Trophoblast cell (in vitro differentiated cells and primary cell): ENCODE measurements around the gene KLK11.

Experiments used
- DNase-seq, 2 donors: peaks; one replicate each; pipeline ENCODE4 v3.0.0-alpha.2; 2016
- H2AFZ ChIP-seq: 2 replicates; pipeline ENCODE4 v1.6.1; 2013; ENCODE audit warnings: low read length, moderate library complexity, mild to moderate bottlenecking; ENCODE audit not compliant: insufficient read depth, poor library complexity
- H2AK5ac ChIP-seq: 2 replicates; pipeline ENCODE4 v1.6.1; 2013; ENCODE audit warnings: mild to moderate bottlenecking, low read length
- H2BK120ac ChIP-seq: 2 replicates; pipeline ENCODE4 v1.6.1; 2013; ENCODE audit warnings: low read length, mild to moderate bottlenecking, moderate library complexity; ENCODE audit not compliant: insufficient read depth, poor library complexity
- H2BK12ac ChIP-seq: 2 replicates; pipeline ENCODE4 v1.6.1; 2013; ENCODE audit warnings: mild to moderate bottlenecking, low read length, moderate library complexity
- H2BK5ac ChIP-seq: 2 replicates; pipeline ENCODE4 v1.6.1; 2013; ENCODE audit warnings: low read length, low read depth, moderate library complexity, mild to moderate bottlenecking; ENCODE audit not compliant: poor library complexity
- H3K14ac ChIP-seq: 2 replicates; pipeline ENCODE4 v1.6.1; 2013; ENCODE audit warnings: mild to moderate bottlenecking, low read length
- H3K18ac ChIP-seq: 2 replicates; pipeline ENCODE4 v1.6.1; 2013; ENCODE audit warnings: mild to moderate bottlenecking, low read length
- H3K23ac ChIP-seq: 2 replicates; pipeline ENCODE4 v1.6.1; 2013; ENCODE audit warnings: low read length
- H3K27ac ChIP-seq: 2 replicates; pipeline ENCODE4 v1.5.1; 2013; ENCODE audit warnings: low read depth, mild to moderate bottlenecking, inconsistent platforms, low read length, moderate library complexity
- H3K27me3 ChIP-seq: 2 replicates; pipeline ENCODE4 v1.6.1; 2013; ENCODE audit warnings: inconsistent platforms, mild to moderate bottlenecking, low read length, moderate library complexity; ENCODE audit not compliant: insufficient read depth
- H3K36me3 ChIP-seq, 2 experiments: 1 replicate in 1 of 2; 2 replicates in 1 of 2; pipeline ENCODE4 v1.6.1; 2013; ENCODE audit warnings: low read length in 2 of 2, mild to moderate bottlenecking in 2 of 2, moderate library complexity in 1 of 2; ENCODE audit not compliant: insufficient read depth in 2 of 2, control insufficient read depth in 1 of 2
- H3K4ac ChIP-seq: 2 replicates; pipeline ENCODE4 v1.6.1; 2013; ENCODE audit warnings: low read depth, mild to moderate bottlenecking, low read length, moderate library complexity
- H3K4me1 ChIP-seq, 2 experiments: 1 replicate in 1 of 2; 2 replicates in 1 of 2; pipeline ENCODE4 v1.6.1; 2013; ENCODE audit warnings: low read length in 2 of 2, mild to moderate bottlenecking in 2 of 2, moderate library complexity in 1 of 2; ENCODE audit not compliant: insufficient read depth in 2 of 2, control insufficient read depth in 1 of 2
- H3K4me2 ChIP-seq: 2 replicates; pipeline ENCODE4 v1.6.1; 2013; ENCODE audit warnings: inconsistent platforms, mild to moderate bottlenecking, low read length, moderate library complexity
- H3K4me3 ChIP-seq: 2 replicates; pipeline ENCODE4 v1.5.1; 2013; ENCODE audit warnings: mild to moderate bottlenecking, low read depth, low read length, inconsistent platforms
- H3K79me1 ChIP-seq: one replicate; pipeline ENCODE4 v1.6.1; 2013; ENCODE audit warnings: low read length
- H3K79me2 ChIP-seq: 2 replicates; pipeline ENCODE4 v1.6.1; 2013; ENCODE audit warnings: low read length, mild to moderate bottlenecking; ENCODE audit not compliant: control insufficient read depth, insufficient read depth, poor library complexity
- H3K9ac ChIP-seq: 2 replicates; pipeline ENCODE4 v1.6.1; 2013; ENCODE audit warnings: mild to moderate bottlenecking, low read length
- H3K9me3 ChIP-seq: 2 replicates; pipeline ENCODE4 v1.6.1; 2013; ENCODE audit warnings: low read depth, mild to moderate bottlenecking, control low read depth, inconsistent platforms, low read length; ENCODE audit not compliant: insufficient read depth
- H4K12ac ChIP-seq: 2 replicates; pipeline ENCODE4 v1.6.1; 2013; ENCODE audit warnings: low read depth, mild to moderate bottlenecking, low read length, moderate library complexity
- H4K8ac ChIP-seq: 2 replicates; pipeline ENCODE4 v1.6.1; 2013; ENCODE audit warnings: low read depth, mild to moderate bottlenecking, low read length, moderate library complexity
- H4K91ac ChIP-seq: one replicate; pipeline ENCODE4 v1.6.1; 2013; ENCODE audit warnings: low read depth, mild to moderate bottlenecking, low read length, moderate library complexity
- WGBS: extraction: QIAGEN DNeasy Blood & Tissue Kit; methylation state at CpG from one replicate; pipeline ENCODE4 v1.1.7; 2013; ENCODE audit warnings: missing lambda C conversion rate; ENCODE audit not compliant: insufficient read length, insufficient coverage; ENCODE audit errors: extremely low coverage; 5-methylcytosine and 5-hydroxymethylcytosine counted together

Gene KLK11

GRCh38 chr19:51015691-51016267, 10.6 kb downstream of the KLK11 start:
- Histone ChIP-seq H2BK12ac (no peak overlapping the region), H3K4me1 (peaks cover 7 to 8% of the 10 kb centered on the region in 2 experiments), H3K9me3 (no peaks in the 10 kb centered on the region), H4K91ac (no peak overlapping the region), H3K27me3 (peaks cover 19% of the 10 kb centered on the region), H3K4ac (no peak overlapping the region), H3K79me2 (no peaks in the 10 kb centered on the region), H3K27ac (no peak overlapping the region), H2AK5ac (no peak overlapping the region), H3K36me3 (no peaks in the 10 kb centered on the region), H3K9ac (no peak overlapping the region), H3K4me3 (no peak overlapping the region), H2BK120ac (no peak overlapping the region), H4K8ac (no peak overlapping the region), H3K4me2 (no peak overlapping the region), H3K23ac (no peak overlapping the region), H4K12ac (no peak overlapping the region), H3K79me1 (no peaks in the 10 kb centered on the region), H2BK5ac (no peak overlapping the region), H3K18ac (no peak overlapping the region), H2AFZ (no peak overlapping the region), H3K14ac (no peak overlapping the region)
- DNase-seq: no peak
- WGBS: no CpG with 5 or more reads among the region's 19 CpGs

GRCh38 chr19:51014242-51014641, 12.2 kb downstream of the KLK11 start:
- H3K4me3 ChIP-seq: no peak overlapping the region
- peaks cover 7 to 8% of the 10 kb centered on the region in 2 experiments for H3K4me1 ChIP-seq
- no peak overlapping the region for H4K91ac ChIP-seq
- no peaks in the 10 kb centered on the region for H3K36me3 ChIP-seq
- H3K27me3 ChIP-seq: peaks cover 13% of the 10 kb centered on the region
- no peak overlapping the region for H2BK12ac ChIP-seq
- H4K12ac ChIP-seq: no peak overlapping the region
- no peaks in the 10 kb centered on the region for H3K9me3 ChIP-seq
- H2AFZ ChIP-seq: no peak overlapping the region
- no CpG with 5 or more reads among the region's 6 CpGs for WGBS
- H3K9ac ChIP-seq: no peak overlapping the region
- no peaks in the 10 kb centered on the region for H3K79me1 ChIP-seq
- H2AK5ac ChIP-seq: no peak overlapping the region
- H2BK120ac ChIP-seq: no peak overlapping the region
- H3K23ac ChIP-seq: no peak overlapping the region
- no peak overlapping the region for H4K8ac ChIP-seq
- no peak overlapping the region for H3K4ac ChIP-seq
- no peaks in the 10 kb centered on the region for H3K79me2 ChIP-seq
- no peak for DNase-seq
- no peak overlapping the region for H2BK5ac ChIP-seq
- H3K4me2 ChIP-seq: no peak overlapping the region
- H3K14ac ChIP-seq: no peak overlapping the region
- H3K27ac ChIP-seq: no peak overlapping the region
- no peak overlapping the region for H3K18ac ChIP-seq

GRCh38 chr19:51012661-51013190, 13.7 kb downstream of the KLK11 start:
- Histone ChIP-seq H2BK12ac (no peak overlapping the region), H3K9me3 (peaks cover 3% of the 10 kb centered on the region), H4K8ac (no peak overlapping the region), H4K91ac (no peak overlapping the region), H4K12ac (no peak overlapping the region), H3K79me1 (no peaks in the 10 kb centered on the region), H2AFZ (no peak overlapping the region), H2BK5ac (no peak overlapping the region), H3K9ac (no peak overlapping the region), H3K27ac (no peak overlapping the region), H2AK5ac (no peak overlapping the region), H3K4me1 (peaks cover 5 to 7% of the 10 kb centered on the region in 2 experiments), H3K23ac (no peak overlapping the region), H3K4ac (no peak overlapping the region), H3K4me2 (no peak overlapping the region), H3K14ac (no peak overlapping the region), H3K79me2 (no peaks in the 10 kb centered on the region), H3K27me3 (peaks cover 5% of the 10 kb centered on the region), H3K18ac (no peak overlapping the region), H3K36me3 (no peaks in the 10 kb centered on the region), H2BK120ac (no peak overlapping the region), H3K4me3 (no peak overlapping the region)
- WGBS: no CpG with 5 or more reads among the region's 12 CpGs
- no peak for DNase-seq

- no peak overlapping the region for H3K27ac ChIP-seq
- H4K91ac ChIP-seq: no peak overlapping the region
- H3K18ac ChIP-seq: no peak overlapping the region
- no peaks in the 10 kb centered on the region for H3K27me3 ChIP-seq
- WGBS: no CpG with 5 or more reads among the region's 4 CpGs
- H2BK120ac ChIP-seq: no peak overlapping the region
- H3K14ac ChIP-seq: no peak overlapping the region
- H3K79me1 ChIP-seq: no peaks in the 10 kb centered on the region
- H4K12ac ChIP-seq: no peak overlapping the region
- H3K36me3 ChIP-seq: no peaks in the 10 kb centered on the region
- no peak overlapping the region for H2BK12ac ChIP-seq
- H3K9ac ChIP-seq: no peak overlapping the region
- no peak overlapping the region for H3K4me2 ChIP-seq
- no peak overlapping the region for H2AK5ac ChIP-seq
- peaks cover 3% of the 10 kb centered on the region for H3K9me3 ChIP-seq
- no peak for DNase-seq
- H2AFZ ChIP-seq: no peak overlapping the region
- no peak overlapping the region for H4K8ac ChIP-seq
- no peak overlapping the region for H2BK5ac ChIP-seq
- H3K4me3 ChIP-seq: no peak overlapping the region
- no peaks in the 10 kb centered on the region for H3K79me2 ChIP-seq
- H3K4ac ChIP-seq: no peak overlapping the region
- peaks cover 0 to 6% of the 10 kb centered on the region in 2 experiments for H3K4me1 ChIP-seq
- H3K23ac ChIP-seq: no peak overlapping the region
These were observed 16.2 kb downstream of the KLK11 start for GRCh38 chr19:51010066-51010795.
